ENCODE measurements around the gene CAPN7. TPM values are rescaled to one million over a fixed set of nuclear protein-coding genes. Genes with fewer than 3 reads are reported as not detected.

The CAPN7 gene
- total and polyA plus RNA-seq, 2 donors (not counting 1 experiment from before 2014, with no cell fraction given), result 40.4 to 85.9 TPM

- ATAC-seq (ENCODE audit: low read depth), result no peak
- Mint-ChIP-seq H3K4me3 (no peak overlapping the region), H3K27me3 (no peaks in the 10 kb centered on the region), H3K27ac (no peak overlapping the region), H3K9me3 (ENCODE audit: insufficient read depth) (no peaks in the 10 kb centered on the region), H3K4me1 (no peaks in the 10 kb centered on the region)
- 100% methylated on average over 3 of the region's 4 CpGs for WGBS (ENCODE audit: insufficient coverage)
- Histone ChIP-seq H3K9me3 (ENCODE audit: control extremely low read depth in 1 of 3, control insufficient read depth in 2 of 3, insufficient read depth in 1 of 3, low read length in 2 of 3) (no peaks in the 10 kb centered on the region), H3K4me2 (replicated peaks; ENCODE audit: low read depth, low read length, poor library complexity, severe bottlenecking) (no peak overlapping the region), H3K4me1 (ENCODE audit: control insufficient read depth in 2 of 2, insufficient read depth in 2 of 2, low read length in 2 of 2) (no peaks in the 10 kb centered on the region), H3K79me2 (ENCODE audit: control insufficient read depth, insufficient read depth, low read length) (no peaks in the 10 kb centered on the region), H3K27me3 (replicated peaks in 1 of 4; ENCODE audit: control extremely low read depth in 1 of 4, control insufficient read depth in 3 of 4, insufficient read depth in 4 of 4, low read length in 3 of 4) (no peaks in the 10 kb centered on the region), H3K36me3 (replicated peaks in 1 of 2; ENCODE audit: control extremely low read depth in 1 of 2, control insufficient read depth in 1 of 2, extremely low read depth in 1 of 2, insufficient read depth in 2 of 2, low read length in 1 of 2) (peaks cover 13 to 45% of the 10 kb centered on the region in 2 experiments), H3K27ac (ENCODE audit: low read length in 2 of 2) (no peak overlapping the region), H4K20me1 (ENCODE audit: control insufficient read depth, insufficient read depth, low read length, poor library complexity, severe bottlenecking) (no peaks in the 10 kb centered on the region), H2AFZ (ENCODE audit: insufficient read depth, low read depth, low read length, poor library complexity, severe bottlenecking) (no peak overlapping the region), H3K4me3 (ENCODE audit: control extremely low read depth in 1 of 5, extremely low read depth in 1 of 5, insufficient read depth in 1 of 5, low read depth in 2 of 5, low read length in 4 of 5) (no peak overlapping the region), H3K9ac (ENCODE audit: low read length) (no peak overlapping the region)
- ChIA-PET CTCF (no interaction called here), POLR2A (no interaction called here)
- DNase-seq, result no peak
- TF ChIP-seq CTCF (IDR thresholded peaks at IDR 0.05), result no peak
- TF ChIP-seq EZH2 (IDR thresholded peaks at IDR 0.05; ENCODE audit: borderline replicate concordance, insufficient read depth, low read depth, low read length, poor library complexity, severe bottlenecking), result no peak
- intact Hi-C loops (cut with micrococcal nuclease), result no loop called here
Measured at GRCh38 chr3:15229262-15229661, 23.2 kb downstream of the CAPN7 start.

DNA sequence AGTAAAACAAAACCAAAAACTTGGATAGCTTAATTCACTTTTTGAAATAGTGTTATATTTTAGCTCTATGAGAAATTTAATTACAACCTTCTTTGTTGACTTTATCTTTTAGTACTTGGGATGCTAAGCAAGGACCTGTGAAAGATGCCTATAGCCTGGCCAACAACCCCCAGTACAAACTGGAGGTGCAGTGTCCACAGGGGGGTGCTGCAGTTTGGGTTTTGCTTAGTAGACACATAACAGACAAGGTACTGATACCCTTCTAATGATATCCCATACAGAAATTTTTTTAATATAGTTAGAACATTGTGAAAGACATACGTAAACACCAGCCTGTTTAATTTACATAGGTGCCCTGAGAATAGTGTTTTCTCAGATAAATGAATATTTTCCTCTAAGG lies 35.3 kb downstream of the CAPN7 start:
- Histone ChIP-seq H3K27me3 (replicated peaks in 1 of 4; ENCODE audit: control extremely low read depth in 1 of 4, control insufficient read depth in 3 of 4, insufficient read depth in 4 of 4, low read length in 3 of 4) (no peaks in the 10 kb centered on the region), H3K79me2 (ENCODE audit: control insufficient read depth, insufficient read depth, low read length) (no peaks in the 10 kb centered on the region)
- H3K27ac Mint-ChIP-seq, result no peak overlapping the region

More for the DNA sequence above, 35.3 kb downstream of the CAPN7 start:
- Histone ChIP-seq H3K27ac (ENCODE audit: low read length in 2 of 2) (no peak overlapping the region), H4K20me1 (ENCODE audit: control insufficient read depth, insufficient read depth, low read length, poor library complexity, severe bottlenecking) (no peaks in the 10 kb centered on the region), H3K36me3 (replicated peaks in 1 of 2; ENCODE audit: control extremely low read depth in 1 of 2, control insufficient read depth in 1 of 2, extremely low read depth in 1 of 2, insufficient read depth in 2 of 2, low read length in 1 of 2) (peaks cover 12 to 53% of the 10 kb centered on the region in 2 experiments), H3K4me2 (replicated peaks; ENCODE audit: low read depth, low read length, poor library complexity, severe bottlenecking) (no peak overlapping the region), H3K4me3 (ENCODE audit: control extremely low read depth in 1 of 5, extremely low read depth in 1 of 5, insufficient read depth in 1 of 5, low read depth in 2 of 5, low read length in 4 of 5) (no peak overlapping the region), H3K9ac (ENCODE audit: low read length) (no peak overlapping the region), H2AFZ (ENCODE audit: insufficient read depth, low read depth, low read length, poor library complexity, severe bottlenecking) (no peak overlapping the region), H3K4me1 (ENCODE audit: control insufficient read depth in 2 of 2, insufficient read depth in 2 of 2, low read length in 2 of 2) (no peaks in the 10 kb centered on the region), H3K9me3 (ENCODE audit: control extremely low read depth in 1 of 3, control insufficient read depth in 2 of 3, insufficient read depth in 1 of 3, low read length in 2 of 3) (no peaks in the 10 kb centered on the region)
- intact Hi-C loops (cut with micrococcal nuclease), result loop anchor here (1.0 kb wide), 1 partner anchor 164 kb away; no protein-coding TSS in a partner anchor
- Mint-ChIP-seq H3K9me3 (ENCODE audit: insufficient read depth) (no peaks in the 10 kb centered on the region), H3K4me1 (no peaks in the 10 kb centered on the region), H3K27me3 (no peaks in the 10 kb centered on the region), H3K4me3 (no peak overlapping the region)
- TF ChIP-seq CTCF (IDR thresholded peaks at IDR 0.05), result peak; percentile 64
- TF ChIP-seq EZH2 (IDR thresholded peaks at IDR 0.05; ENCODE audit: borderline replicate concordance, insufficient read depth, low read depth, low read length, poor library complexity, severe bottlenecking), result no peak
- CTCF ChIA-PET, result interaction anchor here (0.6 to 6.4 kb wide), 10 partner anchors 11 to 165 kb away, joined by 3 to 46 read pairs (median 3); no protein-coding TSS in a partner anchor
- peak; percentile 60 for DNase-seq
- ATAC-seq (ENCODE audit: low read depth), result peak; percentile 61
- no CpG with 5 or more reads among the region's 1 CpG for WGBS (ENCODE audit: insufficient coverage)
- POLR2A ChIA-PET, result no interaction called here
